ENCODE results near the gene BICDL1.

BICDL1 gene

DNA sequence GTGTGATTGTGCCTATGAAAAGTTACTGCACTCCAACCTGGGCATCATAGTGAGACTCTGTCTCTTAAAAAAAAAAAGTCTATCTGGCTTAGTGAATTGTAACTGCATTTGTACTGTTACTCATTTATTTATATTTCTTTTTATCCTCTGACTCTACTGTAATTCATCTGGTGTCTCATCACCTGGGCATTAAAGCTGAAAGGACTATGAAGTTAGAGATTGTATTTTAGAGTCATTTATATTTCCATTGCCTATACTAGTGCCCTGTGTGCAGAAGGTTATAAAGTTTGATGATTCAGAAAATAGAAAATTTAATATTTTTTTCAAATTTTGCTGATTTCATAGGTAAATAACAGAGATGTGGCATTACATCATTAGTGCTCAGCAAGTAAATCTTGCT is 30.2 kb downstream of the BICDL1 start:
- Histone ChIP-seq H3K27me3 (ENCODE audit: insufficient read depth, low read length, poor library complexity, severe bottlenecking) (no peaks in the 10 kb centered on the region), H3K9me3 (ENCODE audit: insufficient read depth, low read depth, low read length) (no peaks in the 10 kb centered on the region), H3K4me2 (ENCODE audit: low read depth, low read length, poor library complexity, severe bottlenecking) (no peak overlapping the region), H3K4me1 (ENCODE audit: insufficient read depth, low read length, poor library complexity, severe bottlenecking) (peaks cover 10% of the 10 kb centered on the region), H3K4me3 (ENCODE audit: low read length, poor library complexity, severe bottlenecking) (no peak overlapping the region), H3K9me2 (replicated peaks; ENCODE audit: low read depth, low read length) (no peaks in the 10 kb centered on the region), H2AFZ (ENCODE audit: low read length) (no peak overlapping the region), H3K79me2 (ENCODE audit: insufficient read depth, low read length) (no peaks in the 10 kb centered on the region), H4K20me1 (ENCODE audit: insufficient read depth, low read length, poor library complexity, severe bottlenecking) (no peaks in the 10 kb centered on the region), H3F3A (ENCODE audit: low read depth) (no peaks in the 10 kb centered on the region), H3K36me3 (ENCODE audit: insufficient read depth, low read length) (no peaks in the 10 kb centered on the region), H3K9ac (ENCODE audit: low read depth, low read length, poor library complexity, severe bottlenecking) (no peak overlapping the region)
- TF ChIP-seq, protein P1, sequence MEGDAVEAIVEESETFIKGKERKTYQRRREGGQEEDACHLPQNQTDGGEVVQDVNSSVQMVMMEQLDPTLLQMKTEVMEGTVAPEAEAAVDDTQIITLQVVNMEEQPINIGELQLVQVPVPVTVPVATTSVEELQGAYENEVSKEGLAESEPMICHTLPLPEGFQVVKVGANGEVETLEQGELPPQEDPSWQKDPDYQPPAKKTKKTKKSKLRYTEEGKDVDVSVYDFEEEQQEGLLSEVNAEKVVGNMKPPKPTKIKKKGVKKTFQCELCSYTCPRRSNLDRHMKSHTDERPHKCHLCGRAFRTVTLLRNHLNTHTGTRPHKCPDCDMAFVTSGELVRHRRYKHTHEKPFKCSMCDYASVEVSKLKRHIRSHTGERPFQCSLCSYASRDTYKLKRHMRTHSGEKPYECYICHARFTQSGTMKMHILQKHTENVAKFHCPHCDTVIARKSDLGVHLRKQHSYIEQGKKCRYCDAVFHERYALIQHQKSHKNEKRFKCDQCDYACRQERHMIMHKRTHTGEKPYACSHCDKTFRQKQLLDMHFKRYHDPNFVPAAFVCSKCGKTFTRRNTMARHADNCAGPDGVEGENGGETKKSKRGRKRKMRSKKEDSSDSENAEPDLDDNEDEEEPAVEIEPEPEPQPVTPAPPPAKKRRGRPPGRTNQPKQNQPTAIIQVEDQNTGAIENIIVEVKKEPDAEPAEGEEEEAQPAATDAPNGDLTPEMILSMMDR (conservative IDR thresholded peaks at IDR 0.05; ENCODE audit: low read length), result no peak
- no peak for TF ChIP-seq EZH2phosphoT487 (IDR thresholded peaks at IDR 0.05; ENCODE audit: borderline replicate concordance)

DNA sequence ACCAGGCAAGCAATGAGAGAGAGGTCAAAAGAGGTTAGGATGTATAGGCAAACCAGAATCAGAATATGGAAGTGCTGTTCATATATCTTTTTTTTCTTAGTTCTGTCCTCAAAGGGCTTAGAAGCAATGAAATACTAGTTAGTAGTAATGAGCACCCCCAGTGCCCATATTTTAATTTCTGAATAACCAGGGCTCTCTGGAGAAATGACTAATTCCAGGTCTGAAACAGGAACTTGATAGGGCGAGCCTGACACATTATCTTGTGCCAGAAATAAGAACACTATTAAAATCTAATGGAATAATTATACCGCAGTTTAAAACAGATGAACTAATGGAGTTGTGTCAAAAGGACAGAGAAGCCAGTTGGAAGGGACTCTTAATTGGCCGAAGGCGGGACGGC is 30.9 kb downstream of the BICDL1 start:
- TF ChIP-seq, protein P1 (conservative IDR thresholded peaks at IDR 0.05; ENCODE audit: low read length), result no peak
- TF ChIP-seq EZH2phosphoT487 (IDR thresholded peaks at IDR 0.05; ENCODE audit: borderline replicate concordance), result no peak
- Histone ChIP-seq H3K27me3 (ENCODE audit: insufficient read depth, low read length, poor library complexity, severe bottlenecking) (no peaks in the 10 kb centered on the region), H3K9ac (ENCODE audit: low read depth, low read length, poor library complexity, severe bottlenecking) (no peak overlapping the region), H3K9me3 (ENCODE audit: insufficient read depth, low read depth, low read length) (no peaks in the 10 kb centered on the region), H4K20me1 (ENCODE audit: insufficient read depth, low read length, poor library complexity, severe bottlenecking) (no peaks in the 10 kb centered on the region), H3K4me3 (ENCODE audit: low read length, poor library complexity, severe bottlenecking) (no peak overlapping the region), H3F3A (ENCODE audit: low read depth) (no peaks in the 10 kb centered on the region), H3K36me3 (ENCODE audit: insufficient read depth, low read length) (no peaks in the 10 kb centered on the region), H3K9me2 (replicated peaks; ENCODE audit: low read depth, low read length) (no peaks in the 10 kb centered on the region), H3K4me2 (ENCODE audit: low read depth, low read length, poor library complexity, severe bottlenecking) (no peak overlapping the region), H3K4me1 (ENCODE audit: insufficient read depth, low read length, poor library complexity, severe bottlenecking) (peaks cover 6% of the 10 kb centered on the region), H3K79me2 (ENCODE audit: insufficient read depth, low read length) (no peaks in the 10 kb centered on the region), H2AFZ (ENCODE audit: low read length) (no peak overlapping the region)

DNA sequence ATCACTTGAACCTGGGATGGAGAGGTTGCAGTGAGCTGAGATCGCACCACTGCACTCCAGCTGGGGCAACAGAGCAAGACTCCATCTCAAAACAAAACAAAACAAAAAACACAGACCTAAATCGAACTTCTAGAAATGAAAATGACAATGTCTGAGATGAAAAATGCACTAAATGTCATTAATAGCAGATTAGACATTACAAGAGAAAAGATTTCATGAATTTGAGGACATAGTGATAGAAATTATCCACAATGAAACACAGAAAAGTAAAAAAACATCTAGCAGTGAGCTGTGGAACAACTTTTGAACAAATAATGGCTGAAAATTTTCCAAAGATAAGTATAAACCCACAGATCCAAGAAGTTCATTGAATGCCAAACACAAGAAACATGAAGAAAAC is 35.2 kb downstream of the BICDL1 start:
- Histone ChIP-seq H4K20me1 (ENCODE audit: insufficient read depth, low read length, poor library complexity, severe bottlenecking) (no peaks in the 10 kb centered on the region), H2AFZ (ENCODE audit: low read length) (no peak overlapping the region), H3K4me3 (ENCODE audit: low read length, poor library complexity, severe bottlenecking) (no peak overlapping the region), H3K4me2 (ENCODE audit: low read depth, low read length, poor library complexity, severe bottlenecking) (no peak overlapping the region), H3F3A (ENCODE audit: low read depth) (no peaks in the 10 kb centered on the region), H3K27me3 (ENCODE audit: insufficient read depth, low read length, poor library complexity, severe bottlenecking) (no peaks in the 10 kb centered on the region), H3K9me3 (ENCODE audit: insufficient read depth, low read depth, low read length) (no peaks in the 10 kb centered on the region), H3K9me2 (replicated peaks; ENCODE audit: low read depth, low read length) (no peaks in the 10 kb centered on the region), H3K9ac (ENCODE audit: low read depth, low read length, poor library complexity, severe bottlenecking) (no peak overlapping the region), H3K79me2 (ENCODE audit: insufficient read depth, low read length) (no peaks in the 10 kb centered on the region), H3K36me3 (ENCODE audit: insufficient read depth, low read length) (no peaks in the 10 kb centered on the region), H3K4me1 (ENCODE audit: insufficient read depth, low read length, poor library complexity, severe bottlenecking) (no peaks in the 10 kb centered on the region)
- TF ChIP-seq EZH2phosphoT487 (IDR thresholded peaks at IDR 0.05; ENCODE audit: borderline replicate concordance), result no peak
- TF ChIP-seq, protein P1 (conservative IDR thresholded peaks at IDR 0.05; ENCODE audit: low read length), result no peak
